Natural killer cell (primary cell): ENCODE measurements around the gene TANGO6. TPM values are rescaled to one million over a fixed set of nuclear protein-coding genes. Genes with fewer than 3 reads are reported as not detected.

Experiments used
- ATAC-seq, 3 donors: fragments of 150-1000 bp in 2 of 3; fragments of 200-7000 bp in 1 of 3; cut with Tn5 transposase; 1 replicate in 1 of 3; 2 replicates in 2 of 3; pipeline ENCODE4 v1.10.0; 2021; ENCODE audit warnings: mild to moderate bottlenecking in 2 of 3, moderate library complexity in 2 of 3
- DNase-seq, 2 donors: peaks; one replicate each; pipeline versions ENCODE4 v3.0.0 to v3.0.0-alpha.2; 2013 to 2021; ENCODE audit warnings: mixed read lengths in 1 of 2
- H3K27ac ChIP-seq: one replicate; pipeline ENCODE4 v1.5.1; 2013; ENCODE audit warnings: mild to moderate bottlenecking, low read length
- H3K27me3 ChIP-seq: one replicate; pipeline ENCODE4 v1.6.1; 2013; ENCODE audit warnings: low read length; ENCODE audit not compliant: control insufficient read depth, insufficient read depth
- H3K36me3 ChIP-seq: one replicate; pipeline ENCODE4 v1.6.1; 2013; ENCODE audit warnings: low read length; ENCODE audit not compliant: control insufficient read depth, insufficient read depth
- H3K4me1 ChIP-seq: one replicate; pipeline ENCODE4 v1.6.1; 2013; ENCODE audit warnings: low read length; ENCODE audit not compliant: control insufficient read depth, insufficient read depth
- H3K4me3 ChIP-seq: one replicate; pipeline ENCODE4 v1.5.1; 2013; ENCODE audit warnings: low read length
- H3K9me3 ChIP-seq: one replicate; pipeline ENCODE4 v1.6.1; 2013; ENCODE audit warnings: low read length; ENCODE audit not compliant: control insufficient read depth, insufficient read depth
- H3K27ac Mint-ChIP-seq, 2 donors: one replicate each; pipeline ENCODE4 v1.8.0; 2022; ENCODE audit warnings: mild to moderate bottlenecking in 2 of 2, mixed read lengths in 2 of 2, moderate library complexity in 1 of 2
- H3K27me3 Mint-ChIP-seq, 2 donors: one replicate each; pipeline ENCODE4 v1.8.0; 2022; ENCODE audit warnings: low read depth in 2 of 2, mixed read lengths in 2 of 2
- H3K36me3 Mint-ChIP-seq: one replicate; pipeline ENCODE4 v1.8.0; 2022; ENCODE audit warnings: mixed read lengths
- H3K4me1 Mint-ChIP-seq, 2 donors: one replicate each; pipeline ENCODE4 v1.8.0; 2022; ENCODE audit warnings: mixed read lengths in 2 of 2
- H3K4me3 Mint-ChIP-seq: one replicate; pipeline ENCODE4 v1.8.0; 2022; ENCODE audit warnings: mild to moderate bottlenecking, moderate library complexity, mixed read lengths
- H3K9me3 Mint-ChIP-seq, 2 donors: one replicate each; pipeline ENCODE4 v1.8.0; 2022; ENCODE audit warnings: mixed read lengths in 2 of 2
- CTCF ChIP-seq: fragments of 200-600 bp; IDR thresholded peaks from one replicate; pipeline ENCODE4 v1.8.0; 2022; ENCODE audit warnings: antibody characterized with exemption
- WGBS: methylation state at CpG from one replicate; pipeline ENCODE4 v1.1.7; 2013; ENCODE audit warnings: missing lambda C conversion rate; ENCODE audit not compliant: insufficient coverage; 5-methylcytosine and 5-hydroxymethylcytosine counted together
- intact Hi-C: fragments of 100-400 bp; cut with micrococcal nuclease; formaldehyde crosslinking; loops from one replicate; pipeline ENCODE4 v1.14.2; 2022
- total RNA-seq, 4 donors: library from RNA; stranded (reverse); fragments of 120-200 nt in 1 of 4; gene quantifications; one replicate each; pipeline versions ENCODE4 v1.2.3 to v1.2.4, GENCODE V29; 2013 to 2022

The TANGO6 gene
- total RNA-seq, 3 donors from 2014 or later (not counting 1 experiment from before 2014, with no cell fraction given) = 21.2 to 27.3 (median 23.9) TPM

DNA sequence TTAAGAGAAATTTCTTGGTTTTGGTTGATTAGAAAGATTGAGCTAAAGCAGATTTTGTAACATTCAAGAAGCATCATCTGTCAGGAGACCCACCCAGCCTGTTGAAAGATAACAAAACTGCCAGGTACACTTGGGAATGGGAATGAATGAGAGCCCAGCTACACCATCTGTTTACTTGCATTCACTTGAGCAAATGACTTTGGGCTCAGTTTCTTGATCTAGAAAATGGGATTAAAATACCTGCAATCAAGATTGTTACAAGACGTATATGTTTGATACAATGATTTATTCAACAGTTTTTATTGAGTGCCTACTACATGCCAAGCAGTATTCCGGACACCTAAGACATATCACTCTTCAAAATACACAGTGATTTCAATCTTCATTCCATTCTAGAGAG, 185.8 kb downstream of the TANGO6 start:
- Mint-ChIP-seq H3K36me3 (peaks cover 6% of the 10 kb centered on the region), H3K4me1 (no peaks in the 10 kb centered on the region), H3K4me3 (no peak overlapping the region), H3K27ac (no peak overlapping the region), H3K27me3 (no peaks in the 10 kb centered on the region), H3K9me3 (no peaks in the 10 kb centered on the region)
- ATAC-seq (no peak), DNase-seq (no peak)
- intact Hi-C loops = no loop called here
- H3K36me3 ChIP-seq = peaks cover 8% of the 10 kb centered on the region
- TF ChIP-seq CTCF = no peak
- H3K27me3 ChIP-seq = no peaks in the 10 kb centered on the region
- no peaks in the 10 kb centered on the region for H3K9me3 ChIP-seq
- WGBS = 100% methylated on average over 1 of the region's 2 CpGs
- H3K27ac ChIP-seq = no peak overlapping the region
- no peak overlapping the region for H3K4me3 ChIP-seq
- no peaks in the 10 kb centered on the region for H3K4me1 ChIP-seq

- Histone ChIP-seq H3K4me3 (no peak overlapping the region), H3K4me1 (no peaks in the 10 kb centered on the region), H3K9me3 (no peaks in the 10 kb centered on the region), H3K27ac (no peak overlapping the region), H3K36me3 (peaks cover 6% of the 10 kb centered on the region), H3K27me3 (no peaks in the 10 kb centered on the region)
- Mint-ChIP-seq H3K4me3 (no peak overlapping the region), H3K27me3 (no peaks in the 10 kb centered on the region), H3K27ac (no peak overlapping the region), H3K4me1 (no peaks in the 10 kb centered on the region), H3K36me3 (peaks cover 6% of the 10 kb centered on the region), H3K9me3 (no peaks in the 10 kb centered on the region)
- no peak for TF ChIP-seq CTCF
- 99% methylated on average over 8 of the region's 8 CpGs for WGBS
- ATAC-seq (no peak), DNase-seq (no peak)
- intact Hi-C loops = no loop called here
Measured at GRCh38 chr16:69031877-69032301, 188.6 kb downstream of the TANGO6 start.

DNA sequence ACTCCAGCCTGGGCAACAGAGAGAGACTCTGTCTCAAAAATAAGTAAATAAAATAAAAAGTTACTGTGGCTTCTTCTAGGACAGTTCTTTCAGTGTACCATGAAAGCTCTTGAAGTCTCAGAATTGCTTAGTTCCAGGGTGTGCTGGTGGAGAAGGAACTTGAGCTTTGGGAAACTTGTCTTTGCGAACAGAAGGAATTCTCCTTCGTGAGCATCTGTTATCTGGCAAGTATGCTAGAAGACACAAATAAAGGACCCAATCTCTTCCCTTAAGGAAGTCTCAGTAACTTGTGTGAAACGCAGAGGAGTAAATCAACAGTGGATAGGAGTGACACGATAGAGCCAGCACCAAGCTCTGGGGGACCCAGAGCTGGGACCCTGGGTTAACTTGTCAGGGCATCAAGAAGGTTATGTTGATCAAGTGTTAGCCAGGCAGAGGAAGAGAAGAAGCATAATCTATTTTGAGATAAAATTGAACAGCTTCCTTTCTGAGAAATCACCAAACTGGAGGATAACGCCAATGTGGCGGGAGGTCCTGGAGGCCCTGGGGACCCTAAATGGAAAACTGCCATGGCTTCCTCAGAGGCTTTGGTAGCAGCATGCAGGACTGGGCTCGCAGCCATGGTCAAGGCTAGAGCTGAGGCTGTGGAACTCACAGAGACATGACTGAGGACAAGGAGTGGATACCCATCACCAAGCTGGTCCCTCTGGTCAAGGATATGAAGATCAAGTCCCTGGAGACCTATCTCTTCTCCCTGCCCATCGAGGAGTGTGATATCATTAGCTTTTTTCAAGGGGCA, 190.0 kb downstream of the TANGO6 start:
- no peak for TF ChIP-seq CTCF
- H3K27me3 Mint-ChIP-seq = no peaks in the 10 kb centered on the region
- no peak for DNase-seq
- intact Hi-C loops = no loop called here
- Histone ChIP-seq H3K9me3 (no peaks in the 10 kb centered on the region), H3K4me1 (no peaks in the 10 kb centered on the region), H3K4me3 (no peak overlapping the region), H3K36me3 (peaks cover 6% of the 10 kb centered on the region), H3K27ac (no peak overlapping the region), H3K27me3 (no peaks in the 10 kb centered on the region)
- H3K9me3 Mint-ChIP-seq = no peaks in the 10 kb centered on the region
- ATAC-seq = no peak
- H3K27ac Mint-ChIP-seq = no peak overlapping the region
- peaks cover 6% of the 10 kb centered on the region for H3K36me3 Mint-ChIP-seq
- no peak overlapping the region for H3K4me3 Mint-ChIP-seq
- 98% methylated on average over 7 of the region's 8 CpGs for WGBS
- no peaks in the 10 kb centered on the region for H3K4me1 Mint-ChIP-seq

GRCh38 chr16:69035375-69035774, 192.0 kb downstream of the TANGO6 start:
- H3K9me3 ChIP-seq = no peaks in the 10 kb centered on the region
- H3K4me3 ChIP-seq = no peak overlapping the region
- H3K4me1 ChIP-seq = no peaks in the 10 kb centered on the region
- no peak for TF ChIP-seq CTCF
- H3K27me3 ChIP-seq = no peaks in the 10 kb centered on the region
- H3K4me3 Mint-ChIP-seq = no peak overlapping the region
- H3K36me3 ChIP-seq = peaks cover 8% of the 10 kb centered on the region
- H3K9me3 Mint-ChIP-seq = no peaks in the 10 kb centered on the region
- no peak overlapping the region for H3K27ac ChIP-seq
- no peak for DNase-seq
- intact Hi-C loops = no loop called here
- ATAC-seq = no peak
- H3K36me3 Mint-ChIP-seq = peaks cover 6% of the 10 kb centered on the region
- no peaks in the 10 kb centered on the region for H3K27me3 Mint-ChIP-seq
- no peak overlapping the region for H3K27ac Mint-ChIP-seq
- H3K4me1 Mint-ChIP-seq = no peaks in the 10 kb centered on the region
